Fibroblast of lung (primary cell): ENCODE measurements around the gene RASA3. TPM values are rescaled to one million over a fixed set of nuclear protein-coding genes. Genes with fewer than 3 reads are reported as not detected.
"Not testable (repeated sequence)": the region's sequence is repeated elsewhere in the genome, so short reads cannot be mapped to it uniquely, and the experiment has no call there.

Experiments used
- DNase-seq, 2 donors: peaks; one replicate each; pipeline versions ENCODE4 v3.0.0 to v3.0.0-alpha.2; 2010; ENCODE audit warnings: low read depth in 2 of 2
- H2AFZ ChIP-seq: 2 replicates; pipeline ENCODE4 v1.5.1; 2012; ENCODE audit warnings: low read length, control low read depth, inconsistent platforms
- H3K27ac ChIP-seq: 2 replicates; pipeline ENCODE4 v1.5.1; 2011; ENCODE audit warnings: low read length, control low read depth; ENCODE audit not compliant: insufficient read depth
- H3K27me3 ChIP-seq: 2 replicates; pipeline ENCODE4 v1.5.1; 2011; ENCODE audit warnings: mild to moderate bottlenecking, low read length; ENCODE audit not compliant: control insufficient read depth, insufficient read depth
- H3K36me3 ChIP-seq: 2 replicates; pipeline ENCODE4 v1.5.1; 2011; ENCODE audit warnings: low read length; ENCODE audit not compliant: control insufficient read depth, insufficient read depth
- H3K4me1 ChIP-seq: 2 replicates; pipeline ENCODE4 v1.5.1; 2011; ENCODE audit warnings: low read length; ENCODE audit not compliant: control insufficient read depth, insufficient read depth; ENCODE audit errors: extremely low read depth
- H3K4me2 ChIP-seq: 2 replicates; pipeline ENCODE4 v1.5.1; 2011; ENCODE audit warnings: low read length, control low read depth; ENCODE audit not compliant: insufficient read depth; ENCODE audit errors: extremely low read depth
- H3K4me3 ChIP-seq, 4 experiments: fragments of 200-600 bp in 1 of 4; sonication (generic) in 1 of 4; replicated peaks in 1 of 4; 2 replicates each; pipeline ENCODE4 v1.5.1; 2011 to 2016; ENCODE audit warnings: low read length in 4 of 4, low read depth in 3 of 4, mild to moderate bottlenecking in 3 of 4, control low read depth in 2 of 4, inconsistent platforms in 1 of 4, mixed read lengths in 1 of 4; ENCODE audit not compliant: insufficient read depth in 1 of 4; ENCODE audit errors: control extremely low read depth in 1 of 4
- H3K79me2 ChIP-seq: 2 replicates; pipeline ENCODE4 v1.5.1; 2012; ENCODE audit warnings: mild to moderate bottlenecking, low read length, inconsistent platforms; ENCODE audit not compliant: control insufficient read depth, insufficient read depth
- H3K9ac ChIP-seq: 2 replicates; pipeline ENCODE4 v1.5.1; 2011; ENCODE audit warnings: mild to moderate bottlenecking, low read length, control low read depth; ENCODE audit not compliant: insufficient read depth
- H3K9me3 ChIP-seq: 2 replicates; pipeline ENCODE4 v1.5.1; 2012; ENCODE audit warnings: low read depth, low read length; ENCODE audit not compliant: control insufficient read depth, insufficient read depth
- H4K20me1 ChIP-seq: 2 replicates; pipeline ENCODE4 v1.5.1; 2011; ENCODE audit warnings: low read length; ENCODE audit not compliant: control insufficient read depth, insufficient read depth; ENCODE audit errors: extremely low read depth
- EZH2 ChIP-seq: IDR thresholded peaks from 2 replicates; pipeline ENCODE4 v1.5.1; 2012; ENCODE audit warnings: low read length, control low read depth, mild to moderate bottlenecking; ENCODE audit errors: missing control alignments
- polyA plus RNA-seq, 2 donors: library from polyadenylated mRNA; depleted of rRNA in 1 of 2; stranded (reverse) in 1 of 2; unstranded in 1 of 2; fragments of >200 nt; gene quantifications; 2 replicates each; pipeline ENCODE4 v1.2.1, GENCODE V29; 2011 to 2012; ENCODE audit warnings: missing spikeins in 1 of 2
- total RNA-seq: library from RNA; depleted of rRNA; stranded (reverse); fragments of >200 nt; gene quantifications from 2 replicates; pipeline ENCODE4 v1.2.1, GENCODE V29; 2014
- TF ChIP-seq, protein P1 (sequence below), 2 donors: IDR thresholded peaks in 1 of 2; conservative IDR thresholded peaks in 1 of 2; 1 replicate in 1 of 2; 2 replicates in 1 of 2; pipeline ENCODE4 v1.5.1; 2011 to 2012; ENCODE audit warnings: low read length in 2 of 2, control low read depth in 1 of 2, inconsistent platforms in 1 of 2, low read depth in 1 of 2, mild to moderate bottlenecking in 1 of 2

The RASA3 gene
- total and polyA plus RNA-seq, 2 donors (not counting 1 experiment from before 2014, with no cell fraction given) = 26.6 to 31.1 TPM

DNA sequence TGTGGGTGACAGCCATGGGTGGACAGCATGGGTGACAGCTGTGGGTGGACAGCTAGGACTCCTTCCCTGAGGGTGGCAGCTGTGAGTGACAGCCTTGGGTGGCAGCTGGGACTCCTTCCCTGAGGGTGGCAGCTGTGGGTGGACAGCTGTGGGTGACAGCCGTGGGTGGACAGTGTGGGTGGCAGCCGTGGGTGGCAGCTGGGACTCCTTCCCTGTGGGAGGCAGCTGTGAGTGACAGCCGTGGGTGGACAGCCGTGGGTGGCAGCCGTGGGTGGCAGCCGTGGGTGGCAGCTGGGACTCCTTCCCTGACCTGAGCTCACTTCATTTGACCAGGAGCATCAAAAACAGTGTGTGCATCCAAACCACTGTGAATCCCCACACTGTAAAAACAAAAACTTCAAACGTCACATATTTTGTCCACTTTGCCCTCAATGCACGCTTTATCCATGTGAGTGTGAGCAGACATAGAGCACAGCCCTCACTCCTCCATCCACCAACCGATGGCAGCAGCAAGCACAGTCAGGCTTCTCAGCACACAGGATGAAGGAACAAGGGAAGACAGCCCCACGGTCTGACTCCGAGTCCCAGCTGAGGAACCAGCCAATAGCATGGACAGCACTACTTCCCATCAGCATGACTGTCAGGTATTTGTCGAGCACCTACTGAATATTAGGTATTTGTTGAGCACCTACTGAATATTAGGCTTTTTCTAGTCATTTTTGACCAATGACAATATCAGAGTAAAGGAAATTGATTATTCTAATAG, 45.0 kb upstream of the RASA3 start:
- H3K9ac ChIP-seq = no peak overlapping the region
- peak in 1 of 2 donors; percentile 22 for DNase-seq
- H3K27ac ChIP-seq = no peak overlapping the region
- no peaks in the 10 kb centered on the region for H3K79me2 ChIP-seq
- TF ChIP-seq, protein P1, sequence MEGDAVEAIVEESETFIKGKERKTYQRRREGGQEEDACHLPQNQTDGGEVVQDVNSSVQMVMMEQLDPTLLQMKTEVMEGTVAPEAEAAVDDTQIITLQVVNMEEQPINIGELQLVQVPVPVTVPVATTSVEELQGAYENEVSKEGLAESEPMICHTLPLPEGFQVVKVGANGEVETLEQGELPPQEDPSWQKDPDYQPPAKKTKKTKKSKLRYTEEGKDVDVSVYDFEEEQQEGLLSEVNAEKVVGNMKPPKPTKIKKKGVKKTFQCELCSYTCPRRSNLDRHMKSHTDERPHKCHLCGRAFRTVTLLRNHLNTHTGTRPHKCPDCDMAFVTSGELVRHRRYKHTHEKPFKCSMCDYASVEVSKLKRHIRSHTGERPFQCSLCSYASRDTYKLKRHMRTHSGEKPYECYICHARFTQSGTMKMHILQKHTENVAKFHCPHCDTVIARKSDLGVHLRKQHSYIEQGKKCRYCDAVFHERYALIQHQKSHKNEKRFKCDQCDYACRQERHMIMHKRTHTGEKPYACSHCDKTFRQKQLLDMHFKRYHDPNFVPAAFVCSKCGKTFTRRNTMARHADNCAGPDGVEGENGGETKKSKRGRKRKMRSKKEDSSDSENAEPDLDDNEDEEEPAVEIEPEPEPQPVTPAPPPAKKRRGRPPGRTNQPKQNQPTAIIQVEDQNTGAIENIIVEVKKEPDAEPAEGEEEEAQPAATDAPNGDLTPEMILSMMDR (conservative IDR thresholded peaks at IDR 0.05 in 1 of 2, IDR thresholded peaks at IDR 0.05 in 1 of 2; ENCODE audit: low read depth in 1 of 2, low read length in 2 of 2) = no peak
- no peak for TF ChIP-seq EZH2
- peaks cover 15% of the 10 kb centered on the region for H3K27me3 ChIP-seq
- H2AFZ ChIP-seq = no peak overlapping the region
- no peaks in the 10 kb centered on the region for H4K20me1 ChIP-seq
- no peaks in the 10 kb centered on the region for H3K36me3 ChIP-seq
- no peak overlapping the region for H3K4me2 ChIP-seq
- no peaks in the 10 kb centered on the region for H3K9me3 ChIP-seq
- peaks cover 2% of the 10 kb centered on the region for H3K4me1 ChIP-seq
- no peak overlapping the region for H3K4me3 ChIP-seq

GRCh38 chr13:114176359-114176902, 44.0 kb upstream of the RASA3 start:
- not testable (repeated sequence) for H3K79me2 ChIP-seq, H3K9ac ChIP-seq, H3K4me1 ChIP-seq, H3K4me2 ChIP-seq, H4K20me1 ChIP-seq, DNase-seq, H2AFZ ChIP-seq, H3K9me3 ChIP-seq, H3K4me3 ChIP-seq, H3K27ac ChIP-seq, H3K36me3 ChIP-seq
- H3K27me3 ChIP-seq = peaks cover 15% of the 10 kb centered on the region

- TF ChIP-seq, protein P1 (conservative IDR thresholded peaks at IDR 0.05 in 1 of 2, IDR thresholded peaks at IDR 0.05 in 1 of 2; ENCODE audit: low read depth in 1 of 2, low read length in 2 of 2) = no peak
- TF ChIP-seq EZH2 = no peak
- peak in 1 of 2 donors; percentile 35 for DNase-seq
- no peaks in the 10 kb centered on the region for H3K79me2 ChIP-seq
- H3K27ac ChIP-seq = no peak overlapping the region
- no peaks in the 10 kb centered on the region for H3K9me3 ChIP-seq
- H3K9ac ChIP-seq = no peak overlapping the region
- peaks cover 2% of the 10 kb centered on the region for H3K4me1 ChIP-seq
- H4K20me1 ChIP-seq = no peaks in the 10 kb centered on the region
- H3K27me3 ChIP-seq = peaks cover 11% of the 10 kb centered on the region
- H3K4me3 ChIP-seq = no peak overlapping the region
- no peaks in the 10 kb centered on the region for H3K36me3 ChIP-seq
- no peak overlapping the region for H2AFZ ChIP-seq
- no peak overlapping the region for H3K4me2 ChIP-seq
Observed at GRCh38 chr13:114174529-114174961, 42.1 kb upstream of the RASA3 start.
